Activated T-cell treated with anti-CD3 and anti-CD28 coated beads for 24 hours (primary cell): ENCODE results near the gene PWP2.
A peak's percentile ranks its signal among the peaks of the same experiment; 100 is the strongest.
"Not testable (repeated sequence)": the region's sequence is repeated elsewhere in the genome, so short reads cannot be mapped to it uniquely, and the experiment has no call there.

Experiments
- DNase-seq: peaks from one replicate; pipeline ENCODE4 v3.0.0-alpha.2; 2020; ENCODE audit warnings: low read depth

Gene PWP2

DNA sequence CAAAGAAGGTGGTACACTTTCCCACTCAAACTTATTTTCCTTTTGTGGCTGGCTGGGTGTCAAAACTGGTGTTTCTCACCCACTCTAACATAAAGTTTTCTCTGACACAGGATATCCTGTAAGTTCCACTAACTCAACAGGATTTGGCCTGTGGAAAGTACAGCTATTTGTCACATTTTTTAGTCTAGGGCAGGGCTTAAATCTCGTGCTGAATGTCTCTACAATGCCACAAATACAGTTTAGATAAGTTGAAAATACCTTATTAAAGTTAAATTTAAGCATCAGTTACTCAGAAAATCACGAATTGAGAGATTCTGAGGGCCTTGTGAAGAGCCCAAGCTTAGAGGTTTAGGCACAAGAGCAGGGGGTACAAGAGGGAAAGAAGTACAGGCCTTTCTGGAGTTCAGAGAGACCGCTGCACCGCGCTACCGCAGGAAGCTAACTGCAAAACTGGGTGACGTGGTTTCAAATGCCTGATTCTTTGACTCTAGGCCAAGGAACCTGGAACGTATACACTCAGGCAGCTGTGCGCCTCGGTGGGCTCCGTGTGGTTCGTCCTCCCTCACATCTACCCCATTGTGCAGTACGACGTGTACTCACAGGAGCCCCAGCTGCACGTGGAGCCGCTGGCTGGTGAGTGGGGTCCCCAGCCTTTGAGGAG is 23.4 kb upstream of the PWP2 start:
- DNase-seq: peak; percentile 46

DNA sequence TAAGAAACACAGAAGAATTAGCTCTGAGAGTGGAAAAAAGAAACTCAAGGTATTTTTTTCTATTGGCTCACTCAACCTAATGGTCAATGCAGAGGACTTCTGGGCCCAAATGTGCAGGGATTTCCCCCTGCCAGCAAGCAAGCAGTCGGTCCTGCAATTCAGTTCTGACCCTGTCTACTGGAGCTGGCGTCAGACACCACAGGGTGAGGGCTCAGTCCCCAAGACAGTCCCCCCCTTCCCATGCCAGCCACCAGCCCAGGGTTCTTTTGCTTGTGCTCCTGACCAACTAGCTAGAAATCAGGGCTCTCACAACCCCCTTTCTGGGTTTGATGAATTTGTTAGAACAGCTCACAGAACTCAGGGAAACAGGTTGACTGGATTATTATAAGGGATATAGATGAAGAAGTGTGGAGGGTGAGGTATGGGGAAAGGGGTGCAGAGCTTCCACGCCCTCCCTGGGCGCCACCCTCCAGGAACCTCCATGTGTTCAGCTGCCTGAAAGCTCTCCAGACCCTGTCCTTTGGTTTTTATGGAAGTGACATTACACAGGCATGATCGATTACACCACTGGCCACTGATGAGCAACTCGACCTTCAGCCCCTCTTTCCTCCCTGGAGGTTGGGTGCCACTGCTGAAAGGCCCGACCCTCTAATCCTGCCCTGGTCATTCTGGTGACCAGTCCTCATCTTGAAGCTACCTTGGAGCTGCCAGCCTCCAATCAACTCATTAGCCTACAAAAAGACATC is 22.5 kb upstream of the PWP2 start:
- no peak for DNase-seq

DNA sequence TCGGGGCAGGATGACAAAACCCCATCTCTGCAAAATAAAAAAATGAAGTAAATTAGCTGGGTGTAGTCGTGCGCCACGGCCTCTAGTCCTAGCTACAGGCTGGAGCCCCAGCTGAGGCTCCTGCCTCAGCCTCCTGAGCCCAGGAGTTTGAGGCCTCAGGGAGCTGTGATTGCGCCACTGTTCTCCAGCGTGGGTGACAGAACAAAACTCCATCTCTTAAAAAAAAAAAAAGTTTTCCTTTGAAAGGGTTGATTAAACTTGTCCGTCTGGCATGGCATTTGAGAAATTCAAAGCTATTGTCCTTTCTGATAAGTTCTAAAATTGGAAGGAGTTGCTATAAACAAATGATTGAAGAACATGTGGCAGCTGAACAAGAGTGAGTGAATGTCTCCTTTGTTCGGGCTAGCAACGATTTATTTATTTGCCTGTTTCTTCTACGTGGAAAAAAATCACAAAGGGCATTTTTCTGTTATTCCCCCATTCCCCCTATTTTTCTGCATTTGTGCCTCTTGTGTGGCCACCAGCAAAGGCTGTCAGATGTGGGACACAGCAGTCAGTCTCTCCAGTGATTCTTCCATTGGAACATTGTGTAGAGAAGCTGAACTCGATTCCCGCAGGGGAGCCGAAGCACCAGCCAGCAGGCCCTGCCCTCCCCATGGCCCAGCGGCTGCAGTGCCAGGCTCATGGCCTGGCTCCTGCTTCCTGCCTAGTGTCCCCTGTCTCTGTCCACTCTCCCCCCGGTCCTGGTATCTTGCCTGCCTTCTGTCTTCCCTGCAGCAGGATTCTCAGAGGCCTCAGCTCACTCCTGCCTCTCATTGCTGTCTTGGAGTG is 21.5 kb upstream of the PWP2 start:
- DNase-seq: no peak

DNA sequence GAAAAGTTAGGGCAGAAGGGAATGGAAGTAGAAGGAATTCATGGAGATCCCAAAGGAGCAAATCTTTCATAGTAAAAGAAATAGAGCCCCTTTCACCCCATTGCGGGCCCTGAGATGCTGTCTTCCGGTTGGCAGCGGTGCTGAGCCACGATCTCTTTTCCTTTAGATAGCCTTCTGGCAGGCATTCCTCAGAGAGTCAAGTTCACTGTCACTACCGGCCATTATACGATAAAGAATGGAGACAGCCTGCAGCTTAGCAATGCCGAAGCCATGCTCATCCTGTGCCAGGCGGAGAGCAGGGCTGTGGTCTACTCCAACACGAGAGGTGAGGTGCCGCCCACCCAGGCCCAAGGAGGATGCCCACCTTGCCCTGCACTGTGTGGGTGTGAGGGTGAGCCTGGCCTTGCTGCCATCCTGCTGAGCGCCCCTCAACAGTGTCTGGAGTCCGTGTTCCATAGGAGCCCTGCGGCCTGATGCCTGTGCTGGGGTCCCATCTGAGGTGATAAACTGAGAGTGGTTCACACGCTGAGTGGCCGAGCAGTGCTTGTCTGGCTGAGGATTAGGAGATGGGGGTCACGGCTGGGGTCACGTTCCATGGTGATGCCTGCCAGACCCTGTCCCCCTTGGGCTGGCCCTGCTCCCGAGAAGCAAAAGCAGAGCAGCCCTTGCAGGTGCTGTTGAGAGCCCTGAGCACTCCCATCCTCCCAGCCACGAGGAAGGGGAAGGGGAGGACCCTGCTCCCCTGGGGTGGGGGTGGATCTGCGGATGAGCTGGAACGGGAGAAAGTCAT is 20.4 kb upstream of the PWP2 start:
- no peak for DNase-seq

DNA sequence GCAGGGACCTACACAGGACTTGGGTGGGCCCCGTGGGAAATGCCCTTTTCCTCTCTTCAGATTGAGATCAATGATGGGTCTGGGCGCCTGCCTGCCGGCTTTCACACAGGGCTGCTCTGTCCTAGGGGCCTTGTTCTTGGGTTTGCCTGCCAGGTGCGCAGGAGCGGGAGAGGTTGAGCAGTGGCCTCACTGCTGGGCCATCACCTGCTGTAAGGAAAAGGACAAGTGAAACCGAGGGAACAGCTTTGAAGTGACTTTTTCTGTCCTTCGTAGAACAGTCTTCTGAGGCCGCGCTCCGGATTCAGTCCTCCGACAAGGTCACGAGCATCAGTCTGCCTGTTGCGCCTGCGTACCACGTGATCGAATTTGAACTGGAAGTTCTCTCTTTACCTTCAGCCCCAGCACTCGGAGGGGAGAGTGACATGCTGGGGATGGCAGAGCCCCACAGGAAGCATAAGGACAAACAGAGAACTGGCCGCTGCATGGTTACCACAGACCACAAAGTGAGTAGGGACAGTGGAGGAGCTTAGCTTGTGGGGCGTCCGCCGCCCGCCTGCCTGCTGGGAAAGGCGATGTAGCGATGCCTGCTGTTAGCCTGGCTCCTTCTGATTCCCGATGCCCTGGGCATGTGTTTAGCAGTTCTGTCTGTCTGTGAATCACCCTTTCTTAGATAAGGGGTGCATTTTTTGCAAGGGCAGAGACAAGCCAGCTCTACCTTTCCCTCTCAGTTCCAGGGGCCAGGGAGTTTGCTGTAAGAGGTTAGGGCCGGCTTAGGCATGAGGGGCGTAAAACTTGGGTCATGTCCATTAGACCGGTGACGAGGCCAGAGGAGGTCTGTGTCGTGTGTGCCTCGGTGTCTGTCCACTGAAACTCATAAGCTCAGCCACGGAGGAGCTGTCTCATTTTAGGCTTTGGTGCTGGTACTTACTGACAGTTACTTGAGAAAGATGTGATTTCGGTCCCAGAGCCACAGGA is 19.5 kb upstream of the PWP2 start:
- DNase-seq: no peak

DNA sequence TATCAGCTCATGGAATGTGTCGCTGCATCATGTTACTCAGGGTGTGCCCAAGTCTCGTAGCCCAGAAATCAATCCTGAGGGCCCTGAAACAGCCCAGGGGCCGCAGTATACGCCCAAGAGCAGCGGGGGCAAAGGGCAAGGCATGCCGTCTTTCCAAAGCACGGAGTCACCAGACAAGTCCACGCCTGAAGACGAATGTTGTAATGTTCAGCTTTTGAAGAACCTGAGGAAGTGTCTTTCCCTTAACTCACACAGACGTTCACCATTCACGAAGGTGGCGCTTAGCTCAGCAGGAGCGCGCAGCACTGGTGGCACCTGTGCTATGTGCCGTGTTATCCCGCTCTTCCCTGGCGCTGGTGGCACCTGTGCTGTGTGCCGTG is 18.8 kb upstream of the PWP2 start:
- DNase-seq: no peak

DNA sequence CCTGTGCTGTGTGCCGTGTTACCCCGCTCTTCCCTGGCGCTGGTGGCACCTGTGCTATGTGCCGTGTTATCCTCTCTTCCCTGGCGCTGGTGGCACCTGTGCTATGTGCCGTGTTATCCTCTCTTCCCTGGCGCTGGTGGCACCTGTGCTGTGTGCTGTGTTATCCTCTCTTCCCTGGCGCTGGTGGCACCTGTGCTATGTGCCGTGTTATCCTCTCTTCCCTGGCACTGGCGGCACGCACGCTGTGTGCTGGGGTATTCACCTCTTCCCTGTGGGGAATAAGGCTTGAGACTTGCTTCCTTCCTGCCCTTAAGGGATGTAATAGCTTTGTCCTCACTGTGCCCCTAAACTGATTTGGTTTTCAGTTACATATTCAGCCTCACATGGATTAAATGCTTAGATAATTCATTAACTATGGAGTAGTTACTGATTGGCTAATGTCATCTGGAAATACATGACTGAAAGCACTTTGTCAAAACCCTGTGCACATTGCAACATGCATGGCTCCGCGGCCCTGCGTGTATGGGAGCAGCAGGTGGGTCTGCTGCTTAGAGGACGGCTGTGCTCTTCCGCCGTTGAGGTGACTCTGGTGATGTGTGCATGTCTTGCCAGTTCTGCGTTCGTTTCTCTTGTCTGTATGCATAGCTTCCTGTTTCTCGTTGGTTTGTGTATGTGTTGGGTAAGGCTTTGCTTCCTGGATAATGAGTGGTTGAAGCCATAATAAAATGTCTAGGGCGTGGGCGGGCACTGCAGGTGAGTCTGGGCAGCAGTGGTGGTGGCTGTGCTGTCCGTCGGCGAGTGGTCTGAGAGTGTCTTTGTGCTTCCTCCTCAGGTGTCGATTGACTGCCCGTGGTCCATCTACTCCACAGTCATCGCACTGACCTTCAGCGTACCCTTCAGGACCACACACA is 17.9 kb upstream of the PWP2 start:
- no peak for DNase-seq

DNA sequence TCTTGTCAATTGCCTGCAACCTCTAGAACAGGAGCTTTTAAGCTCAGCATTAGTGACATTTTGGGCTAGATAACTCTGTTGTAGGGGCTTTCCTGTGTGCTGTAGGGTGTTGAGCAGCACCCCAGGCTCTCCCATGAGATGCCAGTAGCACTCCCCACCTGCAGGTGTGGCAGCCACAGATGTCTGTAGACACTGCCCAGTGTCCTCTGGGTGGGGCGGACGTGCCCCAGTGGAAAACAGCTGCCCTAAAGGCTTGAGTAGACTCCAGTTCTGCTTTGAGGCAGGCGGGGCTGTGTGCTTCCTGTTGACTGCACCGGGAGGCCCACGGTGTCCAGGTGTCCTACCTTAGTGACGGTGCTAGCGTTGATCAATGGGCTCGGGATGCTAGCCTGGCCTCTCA is 16.9 kb upstream of the PWP2 start:
- DNase-seq: no peak

DNA sequence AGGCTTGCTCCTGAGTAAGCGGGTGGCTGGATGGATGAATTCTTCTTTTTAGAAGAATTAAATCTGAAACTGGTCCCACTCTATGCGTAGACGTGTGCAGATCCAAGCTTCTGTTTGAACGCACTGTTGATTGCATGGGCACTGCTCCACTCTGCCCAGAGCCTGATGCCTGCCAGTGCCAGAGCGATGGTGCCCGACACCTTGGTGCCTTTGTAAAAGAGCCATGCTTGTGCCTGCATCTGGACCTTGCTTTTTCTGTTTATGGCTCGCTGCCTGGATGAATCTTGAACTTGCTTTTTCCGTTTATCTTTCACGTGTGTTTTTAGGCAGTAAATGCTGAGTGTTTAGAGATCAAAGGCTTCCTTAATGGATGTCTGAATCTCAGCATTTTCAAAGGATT is 15.0 kb upstream of the PWP2 start:
- DNase-seq: no peak

DNA sequence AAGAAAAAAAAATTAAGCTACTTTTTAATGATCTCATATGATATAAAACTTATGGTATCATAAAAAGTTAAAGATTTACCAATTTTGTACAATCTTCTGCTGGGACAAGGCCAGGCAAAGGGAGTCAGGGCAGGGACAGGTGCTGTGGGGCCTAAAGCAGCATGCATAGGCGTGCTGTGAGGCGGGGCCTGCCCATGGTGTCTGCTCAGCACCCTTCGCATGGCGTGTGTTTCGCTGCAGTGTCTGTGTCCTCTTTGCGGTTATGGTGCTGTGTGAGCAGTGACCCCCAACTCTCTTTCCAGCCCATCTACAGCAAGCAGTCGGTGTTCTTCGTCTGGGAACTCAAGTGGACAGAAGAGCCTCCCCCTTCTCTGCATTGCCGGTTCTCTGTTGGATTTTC is 13.4 kb upstream of the PWP2 start:
- DNase-seq: no peak

DNA sequence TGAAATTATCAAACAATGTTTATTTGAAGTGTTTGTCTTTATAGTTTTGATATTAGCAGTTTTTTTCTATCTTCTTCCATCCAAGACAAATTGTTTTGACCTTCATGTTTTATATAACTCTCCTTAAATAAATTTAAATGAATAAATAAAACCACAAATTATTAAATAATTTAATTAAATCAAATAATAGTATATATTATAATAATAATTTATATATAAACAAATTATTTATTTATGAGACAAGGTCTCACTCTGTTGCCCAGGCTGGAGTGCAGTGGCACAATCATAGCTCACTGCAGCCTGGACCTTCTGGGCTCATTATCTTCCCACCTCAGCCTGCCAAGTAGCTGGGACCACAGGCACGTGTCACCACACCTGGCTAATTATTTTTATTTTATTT is 12.4 kb upstream of the PWP2 start:
- DNase-seq: no peak

DNA sequence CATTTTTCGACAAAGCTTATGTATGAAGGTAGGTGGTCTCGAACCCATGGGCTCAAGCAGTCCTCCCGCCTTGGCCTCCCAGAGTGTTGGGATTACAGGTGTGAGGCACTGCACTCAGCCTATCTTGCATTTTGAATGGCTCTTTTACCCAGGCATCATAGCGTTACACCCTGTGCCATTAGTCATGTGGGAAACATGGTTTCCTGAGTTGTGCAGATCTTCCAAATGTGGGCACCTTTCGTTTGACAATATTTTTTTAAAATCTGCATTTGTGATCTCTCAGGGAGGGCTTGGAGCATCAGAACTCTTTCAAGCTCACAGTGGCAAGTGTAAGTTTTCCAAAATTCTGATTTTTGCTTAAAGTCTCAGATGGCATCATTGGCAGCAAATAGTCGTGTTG is 8.7 kb upstream of the PWP2 start:
- DNase-seq: not testable (repeated sequence)

DNA sequence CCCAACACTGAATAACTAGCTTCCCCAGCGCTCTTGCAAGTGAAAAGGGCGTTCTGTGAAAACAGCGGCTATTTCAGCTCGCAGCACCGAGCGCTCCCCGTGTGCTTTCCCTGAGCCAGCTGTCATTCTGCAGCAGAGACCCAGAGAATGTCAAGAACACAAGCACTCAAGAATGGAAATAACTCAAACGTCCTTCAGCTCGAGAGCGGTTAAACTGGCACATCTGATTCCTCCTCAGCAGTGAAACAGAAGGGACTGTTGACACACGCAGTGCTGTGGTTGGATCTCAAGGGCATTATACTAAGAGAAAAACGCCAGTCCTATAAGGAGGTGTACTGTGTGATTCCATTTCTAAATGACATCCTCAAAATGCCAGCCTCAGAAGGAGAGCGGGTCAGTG is 8.2 kb upstream of the PWP2 start:
- DNase-seq: not testable (repeated sequence)

DNA sequence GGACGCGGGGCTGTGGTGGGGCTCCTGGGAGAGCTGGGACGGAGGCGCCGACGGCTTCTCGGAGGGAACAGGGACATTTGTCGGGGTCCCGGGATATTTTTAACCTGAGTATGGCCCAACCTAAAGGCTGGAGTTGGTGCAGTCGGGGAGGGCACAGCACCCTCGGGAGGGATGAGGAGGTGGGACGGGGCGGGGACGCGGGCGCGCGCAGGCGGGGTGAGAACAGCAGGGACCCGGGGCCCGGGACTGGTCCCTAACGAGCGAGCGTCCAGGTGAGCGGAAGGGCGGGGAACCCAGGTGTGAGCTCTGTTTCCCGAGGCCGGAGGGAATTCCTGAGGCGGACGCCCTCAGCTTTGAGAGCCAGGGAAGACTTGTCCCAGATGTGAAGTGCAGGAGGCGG is 390 bp downstream of the PWP2 start:
- not testable (repeated sequence) for DNase-seq

DNA sequence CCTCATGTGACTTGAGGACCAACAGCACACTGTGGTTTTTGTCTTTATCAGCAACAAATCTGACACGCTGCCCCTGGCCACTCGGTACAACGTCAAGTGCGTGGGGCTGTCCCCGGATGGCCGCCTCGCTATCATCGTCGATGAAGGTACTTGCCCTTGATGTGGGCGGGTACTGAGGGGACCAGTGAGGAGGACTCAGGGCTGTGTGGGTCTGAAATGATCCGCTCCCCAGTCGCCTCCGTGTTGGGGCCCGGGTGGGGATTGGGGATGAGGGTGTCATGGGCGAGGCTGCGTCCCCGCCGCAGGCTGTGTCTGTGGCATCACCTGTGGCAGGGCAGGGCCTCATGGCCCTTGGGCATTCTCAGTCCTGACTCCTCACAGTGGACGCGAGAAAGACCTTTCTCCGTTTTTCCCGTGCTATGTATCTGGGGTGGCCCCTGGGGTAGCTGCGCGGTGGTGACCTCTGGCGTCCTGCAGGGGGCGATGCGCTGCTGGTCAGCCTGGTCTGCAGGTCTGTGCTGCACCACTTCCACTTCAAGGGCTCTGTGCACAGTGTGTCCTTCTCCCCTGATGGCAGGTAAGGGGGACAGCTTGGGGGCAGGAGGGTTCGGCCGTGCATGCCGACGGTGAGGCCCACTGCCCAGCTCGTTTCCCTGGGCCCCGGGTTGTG is 6.6 kb downstream of the PWP2 start:
- DNase-seq: not testable (repeated sequence)

DNA sequence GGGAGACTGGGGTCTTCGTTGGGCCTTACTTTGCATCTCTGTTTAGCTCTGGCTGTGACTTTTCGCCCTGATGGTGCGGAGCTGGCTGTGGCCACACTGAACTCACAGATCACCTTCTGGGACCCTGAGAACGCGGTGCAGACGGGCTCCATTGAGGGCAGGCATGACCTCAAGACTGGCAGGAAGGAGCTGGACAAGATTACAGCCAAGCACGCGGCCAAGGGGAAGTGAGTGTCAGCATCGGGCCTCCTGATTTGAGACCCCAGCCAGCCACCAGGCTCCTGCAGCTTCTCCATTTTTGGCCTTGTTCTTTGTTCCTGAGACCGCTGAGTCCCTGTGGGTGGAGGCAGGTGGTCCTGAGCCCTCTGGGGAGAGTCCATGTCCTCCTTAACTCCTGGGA is 14.9 kb downstream of the PWP2 start:
- not testable (repeated sequence) for DNase-seq

DNA sequence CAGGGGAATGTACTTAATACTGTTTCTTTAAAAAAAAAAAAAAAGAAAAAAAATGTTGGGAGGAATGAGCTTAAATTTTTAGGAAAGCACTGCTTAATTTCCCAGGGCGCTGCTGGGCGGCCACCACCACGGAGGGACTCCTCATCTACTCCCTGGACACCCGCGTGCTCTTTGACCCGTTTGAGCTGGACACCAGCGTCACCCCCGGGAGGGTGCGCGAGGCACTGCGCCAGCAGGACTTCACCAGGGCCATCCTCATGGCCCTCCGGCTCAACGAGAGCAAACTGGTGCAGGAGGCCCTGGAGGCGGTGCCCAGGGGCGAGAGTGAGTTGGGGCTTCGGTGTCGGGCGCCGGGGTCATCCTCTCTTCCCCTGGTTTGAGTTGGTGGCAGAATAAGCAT is 20.6 kb downstream of the PWP2 start:
- not testable (repeated sequence) for DNase-seq

DNA sequence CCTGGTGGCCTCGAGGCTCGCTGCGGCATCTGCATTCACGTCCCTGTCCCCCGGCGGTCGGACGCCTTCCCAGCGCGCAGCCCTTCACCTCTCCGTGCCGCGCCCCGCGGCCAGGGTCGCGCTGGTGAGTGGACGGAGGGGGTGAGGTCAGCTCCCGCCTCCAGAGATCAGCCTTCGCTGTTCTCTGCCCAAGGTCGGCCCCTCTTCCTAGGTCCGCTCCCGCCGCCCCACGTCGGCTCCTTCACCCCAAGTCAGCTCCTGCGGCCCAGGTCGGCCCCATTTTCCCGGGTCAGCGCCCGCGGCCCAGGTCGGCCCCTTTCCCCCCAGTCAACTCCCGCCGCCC is 26.5 kb downstream of the PWP2 start:
- DNase-seq: not testable (repeated sequence)

DNA sequence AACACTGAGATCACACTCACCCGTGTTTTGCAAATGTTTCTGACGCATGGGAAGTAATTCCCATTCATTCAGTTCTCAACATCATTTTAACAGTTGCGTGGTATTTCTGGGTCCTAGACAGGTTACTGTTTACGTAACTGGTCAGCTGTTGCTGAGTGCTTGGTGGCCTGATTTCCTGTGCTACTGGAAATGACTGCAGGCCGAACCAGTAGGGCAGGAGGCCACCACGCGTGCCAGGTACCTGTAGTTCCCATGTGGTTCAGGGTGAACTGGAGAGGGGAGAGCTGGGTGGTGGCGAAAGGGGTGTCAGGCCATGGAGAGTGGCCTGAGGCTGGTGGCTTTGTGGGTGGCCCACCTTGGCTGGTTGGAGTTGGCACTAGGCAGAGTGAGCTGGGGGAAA is 27.5 kb downstream of the PWP2 start:
- DNase-seq: not testable (repeated sequence)
